AG10803 (cell line): ENCODE results near the gene NDST3.

Experiments used
- DNase-seq: peaks from one replicate; pipeline ENCODE4 v3.0.0; 2010; ENCODE audit warnings: low read depth
- H3K4me3 ChIP-seq: 2 replicates; pipeline ENCODE4 v1.5.1; 2011; ENCODE audit warnings: mild to moderate bottlenecking, low read length, control low read depth
- TF ChIP-seq, protein P1 (sequence below): conservative IDR thresholded peaks from 2 replicates; pipeline ENCODE4 v1.5.1; 2011; ENCODE audit warnings: mild to moderate bottlenecking, low read length, control low read depth, inconsistent platforms

Gene NDST3

DNA sequence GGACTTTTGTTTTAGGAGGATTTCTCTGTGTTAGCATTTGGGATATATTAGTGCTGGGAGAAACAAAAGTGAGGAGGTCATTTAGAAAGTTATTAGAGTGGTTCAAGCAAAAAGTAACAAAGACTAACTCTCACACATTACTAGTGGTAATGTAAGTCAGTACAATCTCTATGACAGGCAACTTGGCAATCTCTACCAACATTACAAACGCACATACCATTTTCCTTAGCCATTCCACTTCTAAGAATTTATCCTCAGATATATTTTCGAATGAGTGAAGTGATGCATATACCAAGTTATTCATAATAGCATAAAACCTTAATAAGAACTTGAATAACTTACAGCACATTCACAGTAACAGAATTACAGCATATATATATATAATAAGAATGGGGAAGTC is 172.3 kb downstream of the NDST3 start:
- TF ChIP-seq, protein P1, sequence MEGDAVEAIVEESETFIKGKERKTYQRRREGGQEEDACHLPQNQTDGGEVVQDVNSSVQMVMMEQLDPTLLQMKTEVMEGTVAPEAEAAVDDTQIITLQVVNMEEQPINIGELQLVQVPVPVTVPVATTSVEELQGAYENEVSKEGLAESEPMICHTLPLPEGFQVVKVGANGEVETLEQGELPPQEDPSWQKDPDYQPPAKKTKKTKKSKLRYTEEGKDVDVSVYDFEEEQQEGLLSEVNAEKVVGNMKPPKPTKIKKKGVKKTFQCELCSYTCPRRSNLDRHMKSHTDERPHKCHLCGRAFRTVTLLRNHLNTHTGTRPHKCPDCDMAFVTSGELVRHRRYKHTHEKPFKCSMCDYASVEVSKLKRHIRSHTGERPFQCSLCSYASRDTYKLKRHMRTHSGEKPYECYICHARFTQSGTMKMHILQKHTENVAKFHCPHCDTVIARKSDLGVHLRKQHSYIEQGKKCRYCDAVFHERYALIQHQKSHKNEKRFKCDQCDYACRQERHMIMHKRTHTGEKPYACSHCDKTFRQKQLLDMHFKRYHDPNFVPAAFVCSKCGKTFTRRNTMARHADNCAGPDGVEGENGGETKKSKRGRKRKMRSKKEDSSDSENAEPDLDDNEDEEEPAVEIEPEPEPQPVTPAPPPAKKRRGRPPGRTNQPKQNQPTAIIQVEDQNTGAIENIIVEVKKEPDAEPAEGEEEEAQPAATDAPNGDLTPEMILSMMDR, result no peak
- H3K4me3 ChIP-seq, result no peak overlapping the region
- DNase-seq, result peak; percentile 20

DNA sequence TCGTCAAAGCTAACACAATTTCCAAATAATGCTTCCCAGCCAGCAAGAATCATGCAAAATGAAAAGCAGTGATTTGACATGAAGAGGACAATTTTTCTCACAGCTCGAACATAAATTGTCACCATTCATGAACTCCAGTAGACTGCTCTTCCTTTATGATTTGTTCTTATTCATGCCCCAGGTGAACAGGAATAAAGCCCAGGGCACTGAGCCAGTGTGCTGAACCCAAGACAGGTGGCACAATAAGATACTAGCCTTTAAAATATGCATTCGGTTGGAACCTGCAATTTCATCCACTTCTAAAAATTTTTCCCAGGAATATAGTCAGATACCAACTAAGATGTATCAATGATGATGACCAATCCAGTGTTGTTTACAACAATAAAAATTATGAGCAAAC is 178.8 kb downstream of the NDST3 start:
- DNase-seq, result no peak
- TF ChIP-seq, protein P1, result no peak
- no peak overlapping the region for H3K4me3 ChIP-seq

DNA sequence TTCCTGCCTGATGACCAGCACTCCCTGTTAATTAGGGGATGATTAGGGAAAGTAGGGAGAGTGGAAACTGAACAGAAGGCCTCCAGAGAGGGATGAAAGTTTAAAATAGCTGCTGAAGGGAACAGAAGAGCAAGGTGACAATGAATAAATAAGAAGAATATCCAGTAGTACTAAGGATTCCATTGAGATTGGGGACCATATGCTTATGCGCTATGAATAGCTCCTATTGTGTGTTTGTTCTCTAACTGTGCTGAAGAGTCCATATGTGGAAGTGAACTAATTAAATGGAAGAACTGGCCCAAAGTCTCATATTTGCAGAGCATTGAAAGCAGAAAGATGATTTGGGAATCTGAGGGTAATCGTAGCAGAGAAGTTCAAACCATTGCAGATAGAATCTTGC is 181.5 kb downstream of the NDST3 start:
- DNase-seq, result no peak
- H3K4me3 ChIP-seq, result no peak overlapping the region
- TF ChIP-seq, protein P1, result no peak

DNA sequence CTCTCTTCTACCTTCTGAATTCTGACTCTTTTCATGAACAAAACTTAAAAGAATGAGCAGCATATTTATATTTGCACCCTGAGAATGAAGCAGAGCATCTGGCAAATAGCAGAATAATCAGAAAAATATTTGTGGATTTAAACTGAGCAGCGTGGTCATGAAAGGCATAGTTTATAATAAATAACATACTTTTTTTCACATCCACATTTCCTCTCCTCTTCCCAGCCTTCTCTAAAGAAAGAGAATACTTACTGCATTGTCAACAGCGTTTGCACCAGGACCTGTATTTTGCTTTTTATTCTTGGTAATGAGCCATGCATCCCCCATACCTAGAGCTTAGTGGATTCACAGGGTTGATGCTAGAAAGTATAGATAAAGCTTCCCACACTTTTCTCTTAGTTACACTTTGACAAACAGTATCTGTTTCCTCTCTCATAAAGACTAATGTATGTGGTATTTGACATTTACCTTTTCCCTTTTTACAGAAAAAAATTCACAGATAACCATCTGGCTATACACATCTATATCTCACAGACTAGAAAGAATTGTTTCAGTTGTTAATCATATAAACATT is 187.0 kb downstream of the NDST3 start:
- TF ChIP-seq, protein P1, result no peak

GRCh38 chr4:118224243-118224829 is 190.1 kb downstream of the NDST3 start:
- DNase-seq, result peak; percentile 76
- TF ChIP-seq, protein P1, result peak; percentile 68
- H3K4me3 ChIP-seq, result no peak overlapping the region

More for the DNA sequence above, 187.0 kb downstream of the NDST3 start:
- H3K4me3 ChIP-seq, result no peak overlapping the region
- DNase-seq, result peak; percentile 25

GRCh38 chr4:118225511-118225910 is 191.2 kb downstream of the NDST3 start:
- DNase-seq, result no peak
- no peak overlapping the region for H3K4me3 ChIP-seq
- TF ChIP-seq, protein P1, result no peak

DNA sequence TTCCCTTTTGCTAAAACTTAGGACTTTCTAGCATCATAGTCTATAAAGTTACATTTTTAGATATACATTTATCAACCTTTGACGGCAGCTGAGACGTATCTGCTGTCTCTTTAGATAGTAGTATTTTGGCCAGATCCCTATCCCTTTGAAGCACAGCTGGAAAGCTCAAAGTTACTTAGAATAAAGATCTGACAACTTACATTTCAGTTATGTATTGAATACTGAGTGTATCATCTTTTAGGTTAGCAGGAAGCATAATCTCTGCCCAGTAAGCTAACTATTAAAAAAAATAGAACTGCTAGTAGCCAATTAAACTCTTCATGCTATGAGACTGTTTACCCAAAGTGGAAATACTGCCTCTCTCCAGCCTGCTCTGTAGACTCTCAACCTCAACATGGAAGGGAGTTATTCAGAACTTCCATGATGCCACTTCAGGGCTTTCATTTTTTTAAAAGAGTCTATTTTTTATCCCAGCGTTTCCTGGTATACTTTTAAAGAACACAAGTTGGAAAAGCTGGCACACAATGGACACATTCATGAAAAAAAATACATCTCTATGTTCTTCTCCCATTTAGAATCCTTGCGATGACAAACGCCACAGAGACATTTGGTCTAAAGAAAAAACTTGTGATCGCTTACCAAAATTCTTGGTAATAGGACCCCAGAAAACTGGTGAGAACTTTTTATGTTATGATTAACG is 192.2 kb downstream of the NDST3 start:
- TF ChIP-seq, protein P1, result no peak
- no peak overlapping the region for H3K4me3 ChIP-seq
- no peak for DNase-seq
